Stimulated activated CD4-positive, alpha-beta T cell treated with anti-CD3 and anti-CD28 coated beads, Interleukin-4, amount 100 ng/mL, for 24 hours (primary cell): ENCODE measurements around the gene PIP4K2A.
"Not testable (repeated sequence)": the region's sequence is repeated elsewhere in the genome, so short reads cannot be mapped to it uniquely, and the experiment has no call there.

ENCODE experiments used
- DNase-seq: peaks from one replicate; pipeline ENCODE4 v3.0.0-alpha.2; 2020

The PIP4K2A gene

GRCh38 chr10:22503315-22504088 is 210.9 kb downstream of the PIP4K2A start:
- no peak for DNase-seq

GRCh38 chr10:22501863-22502262 is 212.5 kb downstream of the PIP4K2A start:
- no peak for DNase-seq

- DNase-seq, result no peak
These were observed 213.0 kb downstream of the PIP4K2A start for GRCh38 chr10:22501413-22501812.

DNA sequence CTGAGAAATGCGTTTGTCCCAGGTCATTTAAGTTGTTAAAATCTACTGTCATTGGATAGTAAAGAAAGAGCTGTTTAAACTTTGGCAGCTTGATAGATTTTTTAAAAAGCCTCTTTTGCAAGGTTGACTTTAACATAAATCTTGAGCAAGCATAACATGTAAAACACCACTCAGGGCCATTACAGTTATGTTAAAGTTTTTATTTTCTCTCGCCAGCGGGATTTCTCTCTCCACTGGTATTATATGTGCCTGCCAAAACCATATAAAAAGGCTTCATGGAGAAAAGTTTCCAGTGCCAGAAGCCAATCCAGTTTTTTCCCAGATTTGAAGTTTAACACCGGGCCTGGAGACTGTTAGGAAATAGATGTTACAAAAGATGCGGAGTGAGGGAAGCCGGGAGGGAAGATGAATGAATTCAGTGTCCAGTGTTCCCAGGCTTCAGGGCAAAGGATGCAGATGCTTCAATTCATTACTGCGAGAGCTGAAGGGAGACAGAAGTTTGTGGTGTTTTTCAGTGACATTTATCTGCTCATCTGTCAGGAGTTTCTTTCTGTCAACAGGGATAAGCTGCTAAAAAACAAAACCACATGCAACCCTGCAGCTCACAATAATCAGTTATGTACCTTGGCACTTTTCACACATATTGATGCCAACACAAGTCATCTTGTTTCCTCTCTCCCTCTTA is 213.6 kb downstream of the PIP4K2A start:
- DNase-seq, result no peak

GRCh38 chr10:22499973-22500372 is 214.4 kb downstream of the PIP4K2A start:
- not testable (repeated sequence) for DNase-seq

- no peak for DNase-seq
These were observed 219.0 kb downstream of the PIP4K2A start for GRCh38 chr10:22495396-22495795.

DNA sequence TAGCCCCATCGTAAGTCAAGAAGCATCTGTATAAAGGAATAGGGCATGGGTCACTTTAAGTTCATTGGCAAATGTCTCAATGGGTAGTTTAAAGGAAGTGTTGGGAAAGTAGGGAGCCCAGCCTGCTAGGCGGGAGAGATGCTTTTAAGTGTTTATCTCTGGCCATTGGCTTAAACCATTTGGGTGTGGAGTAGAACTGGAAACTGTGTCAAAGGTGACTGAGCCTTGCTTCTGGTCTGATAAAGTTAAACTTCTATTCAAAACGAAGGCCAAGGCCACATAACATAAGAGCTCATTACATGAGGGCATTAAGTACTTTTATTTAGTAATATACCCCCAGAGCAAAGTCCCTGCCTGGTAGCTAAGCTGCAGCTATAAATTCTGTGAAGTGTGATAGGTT is 220.4 kb downstream of the PIP4K2A start:
- no peak for DNase-seq

DNA sequence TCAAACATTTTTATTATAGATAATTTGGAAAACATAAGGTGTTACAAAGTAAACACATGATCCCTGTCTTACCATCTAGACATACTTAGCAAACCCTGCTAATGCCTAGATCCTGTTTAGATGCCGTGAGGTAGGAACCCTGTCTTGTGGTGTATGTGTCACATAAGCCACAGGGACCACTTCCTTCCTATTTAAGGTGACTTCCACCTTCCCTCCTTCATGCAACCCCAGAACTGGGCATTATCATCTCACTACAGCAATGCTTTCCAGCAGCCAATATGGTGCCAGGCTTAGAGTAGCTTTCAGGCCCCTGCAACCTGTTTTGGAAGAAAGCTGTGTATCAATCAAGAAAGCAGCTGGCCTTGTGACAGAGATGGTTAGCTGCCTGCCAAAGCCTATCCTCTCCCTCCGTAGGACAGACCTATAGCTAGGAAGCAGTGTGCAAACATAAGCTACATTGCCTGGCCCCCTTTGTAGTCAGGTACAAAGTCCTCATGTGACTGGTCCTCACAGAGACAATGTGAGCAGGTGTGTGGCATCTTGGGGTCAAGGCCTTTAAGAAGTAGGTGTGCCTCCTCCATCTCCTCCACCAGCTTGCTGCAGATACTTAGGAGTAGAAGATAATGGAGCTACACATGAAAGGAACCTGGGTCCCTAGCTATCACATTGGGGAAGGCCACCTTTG is 222.3 kb downstream of the PIP4K2A start:
- peak; percentile 18 for DNase-seq

GRCh38 chr10:22491480-22491879 is 222.9 kb downstream of the PIP4K2A start:
- DNase-seq, result no peak

GRCh38 chr10:22489975-22490374 is 224.4 kb downstream of the PIP4K2A start:
- no peak for DNase-seq

DNA sequence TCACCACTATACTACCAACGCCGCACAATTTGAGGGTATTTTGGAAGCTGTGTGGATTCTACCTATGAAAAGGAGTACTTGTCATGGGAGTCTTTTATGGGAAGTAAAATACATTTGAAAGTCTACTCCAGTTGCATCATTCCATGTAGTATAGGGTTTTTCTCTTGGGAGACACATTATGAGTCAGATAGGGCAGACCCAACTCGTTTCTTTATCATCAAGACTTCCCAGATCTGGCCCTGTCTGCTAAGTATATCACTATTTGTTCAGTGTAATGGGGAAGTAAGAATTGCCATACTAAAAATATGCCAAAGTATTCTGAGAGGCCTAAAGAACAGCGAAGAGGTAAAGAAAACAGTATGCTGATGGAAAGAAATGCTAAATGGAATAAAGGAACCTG is 224.9 kb downstream of the PIP4K2A start:
- DNase-seq, result no peak

DNA sequence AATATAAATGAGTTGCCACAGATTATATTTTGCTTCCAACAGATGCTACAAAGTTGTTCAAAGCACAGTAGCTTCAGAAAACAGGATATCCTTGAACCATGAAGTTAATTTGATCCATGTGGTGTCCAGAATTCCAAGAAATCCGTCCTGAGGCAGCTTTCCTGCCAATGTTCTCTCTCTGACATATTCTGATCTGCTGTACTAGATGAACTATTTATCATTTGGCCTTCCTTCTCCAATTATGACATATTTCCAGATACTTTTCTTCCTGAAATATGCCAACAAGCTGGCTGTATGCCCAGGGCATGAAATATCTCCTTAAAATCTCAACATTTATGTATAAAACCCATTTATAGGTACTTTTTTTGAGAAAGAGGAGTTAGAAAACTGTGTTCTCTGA is 227.9 kb downstream of the PIP4K2A start:
- no peak for DNase-seq
